HG02840 (cell line): ENCODE results near the gene DUSP22.
"Not testable (repeated sequence)": the region's sequence is repeated elsewhere in the genome, so short reads cannot be mapped to it uniquely, and the experiment has no call there.

Source experiments
- ATAC-seq: cut with Tn5 transposase; IDR thresholded peaks from one replicate; pipeline ENCODE4 v1.9.1; 2021; ENCODE audit warnings: mild to moderate bottlenecking, moderate library complexity, moderate number of reproducible peaks; ENCODE audit not compliant: unreplicated experiment, low FRiP score

The DUSP22 gene, protein sequence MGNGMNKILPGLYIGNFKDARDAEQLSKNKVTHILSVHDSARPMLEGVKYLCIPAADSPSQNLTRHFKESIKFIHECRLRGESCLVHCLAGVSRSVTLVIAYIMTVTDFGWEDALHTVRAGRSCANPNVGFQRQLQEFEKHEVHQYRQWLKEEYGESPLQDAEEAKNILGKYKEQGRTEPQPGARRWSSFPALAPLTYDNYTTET

DNA sequence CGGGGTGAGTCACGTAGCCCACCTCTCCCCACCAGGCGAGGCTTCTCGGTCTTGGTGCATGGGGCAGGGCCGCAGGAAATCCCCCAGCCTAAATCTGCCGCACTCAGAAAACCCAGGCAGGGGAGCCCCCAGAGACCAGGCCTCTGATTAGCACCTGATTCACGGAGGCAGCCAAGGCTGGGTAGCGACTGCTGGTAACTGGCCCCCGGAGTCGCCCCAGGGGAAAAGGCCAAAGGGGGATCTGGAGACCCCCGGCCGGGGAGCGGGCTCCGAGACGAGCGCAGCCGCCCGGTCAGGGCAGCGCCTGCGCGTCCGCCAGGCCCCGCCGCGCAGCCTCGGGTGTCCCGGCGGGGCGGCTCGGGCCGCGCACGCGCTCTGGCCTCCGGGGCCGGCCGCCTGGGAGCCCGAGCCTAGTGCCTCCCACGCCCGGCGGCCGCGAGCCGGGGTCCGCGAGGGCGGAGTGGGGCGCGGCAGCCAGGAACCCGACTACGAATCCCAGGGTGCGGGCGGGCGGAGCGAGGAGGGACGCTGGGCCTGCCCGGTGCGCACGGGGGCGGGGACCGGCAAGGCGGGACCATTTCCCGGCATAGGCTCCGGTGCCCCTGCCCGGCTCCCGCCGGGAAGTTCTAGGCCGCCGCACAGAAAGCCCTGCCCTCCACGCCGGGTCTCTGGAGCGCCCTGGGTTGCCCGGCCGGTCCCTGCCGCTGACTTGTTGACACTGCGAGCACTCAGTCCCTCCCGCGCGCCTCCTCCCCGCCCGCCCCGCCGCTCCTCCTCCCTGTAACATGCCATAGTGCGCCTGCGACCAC, at the start of gene DUSP22:
DUSP22 (plus strand) TSS at position 791 of the 809 bp plus-strand sequence. CDS start 53 bp downstream, outside the sequence.
- ATAC-seq, result peak; percentile 44

GRCh38 chr6:246352-246751, 45.9 kb upstream of the DUSP22 start:
- no peak for ATAC-seq

GRCh38 chr6:247351-247750, 44.9 kb upstream of the DUSP22 start:
- ATAC-seq, result no peak

- not testable (repeated sequence) for ATAC-seq
Measured at GRCh38 chr6:248046-248445, 44.2 kb upstream of the DUSP22 start.

DNA sequence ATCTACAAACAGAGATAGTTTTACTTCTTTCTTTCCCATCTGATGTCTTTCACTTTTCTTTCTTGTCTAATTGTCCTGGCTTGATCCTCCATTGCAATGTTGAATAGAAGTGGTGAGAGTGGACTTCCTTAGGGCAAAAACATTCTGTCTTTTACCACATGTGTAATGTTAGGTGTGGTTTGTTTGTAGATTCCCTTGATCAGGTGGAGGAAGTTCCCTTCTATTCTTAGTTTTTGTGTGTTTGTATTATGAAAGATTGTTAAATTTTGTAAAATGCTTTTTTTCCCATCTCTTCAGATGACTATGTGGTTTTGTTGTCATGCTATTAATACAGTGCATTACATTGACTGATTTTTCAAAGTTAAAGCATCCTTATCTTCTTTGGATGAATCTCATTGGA, 41.6 kb upstream of the DUSP22 start:
- no peak for ATAC-seq

DNA sequence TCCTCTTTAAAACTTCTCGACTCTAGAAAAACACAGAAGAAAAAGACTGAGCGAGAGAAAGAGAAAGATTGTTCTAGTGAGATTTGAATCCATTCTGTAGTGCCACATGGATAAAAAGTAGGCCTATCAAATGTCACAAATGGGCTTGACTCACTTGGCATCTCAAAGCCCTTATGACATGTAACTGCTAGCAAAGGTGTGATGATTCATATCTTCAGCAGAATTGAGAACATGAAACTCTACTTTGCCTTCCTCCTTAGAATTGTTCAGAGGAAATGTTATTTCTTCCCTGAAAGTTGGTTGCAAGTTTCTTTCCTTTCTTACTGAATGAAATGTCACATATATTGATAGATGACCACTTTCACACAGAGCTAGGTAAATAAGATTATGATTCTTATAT, 40.4 kb upstream of the DUSP22 start:
- no peak for ATAC-seq

DNA sequence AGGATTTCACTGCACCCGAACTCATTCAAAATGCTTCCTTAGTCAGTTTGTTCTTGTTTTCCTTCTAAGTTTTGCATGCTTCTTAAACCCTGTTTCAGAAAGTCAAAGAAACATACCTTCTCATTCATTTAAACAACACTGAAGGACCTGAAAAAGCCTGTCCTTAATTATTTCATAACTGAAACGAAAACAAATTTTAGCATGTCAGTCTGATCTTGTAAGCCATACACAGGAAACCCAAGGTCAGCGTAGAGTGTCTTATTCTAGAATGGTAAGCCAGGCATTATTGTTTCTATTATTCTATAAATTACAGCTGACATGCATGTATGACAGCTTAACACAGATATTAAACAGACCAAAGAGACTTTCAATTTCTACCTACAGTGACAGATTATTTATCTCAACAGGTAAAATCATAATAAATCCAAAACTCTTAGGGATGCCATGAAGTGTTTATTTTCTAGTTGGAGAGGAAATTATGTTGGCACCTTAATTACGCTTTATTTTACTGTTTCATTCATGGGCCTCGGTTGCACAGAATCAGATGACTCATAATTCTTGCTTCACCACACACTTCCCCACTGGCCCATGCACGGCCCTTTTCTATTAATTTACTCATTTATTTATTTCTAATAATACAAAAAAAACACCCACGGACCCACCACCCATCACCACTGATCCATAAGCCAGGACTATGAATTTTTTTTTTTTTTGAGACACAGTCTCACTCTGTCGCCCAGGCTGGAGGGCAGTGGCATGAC, 39.3 kb upstream of the DUSP22 start:
- no peak for ATAC-seq

DNA sequence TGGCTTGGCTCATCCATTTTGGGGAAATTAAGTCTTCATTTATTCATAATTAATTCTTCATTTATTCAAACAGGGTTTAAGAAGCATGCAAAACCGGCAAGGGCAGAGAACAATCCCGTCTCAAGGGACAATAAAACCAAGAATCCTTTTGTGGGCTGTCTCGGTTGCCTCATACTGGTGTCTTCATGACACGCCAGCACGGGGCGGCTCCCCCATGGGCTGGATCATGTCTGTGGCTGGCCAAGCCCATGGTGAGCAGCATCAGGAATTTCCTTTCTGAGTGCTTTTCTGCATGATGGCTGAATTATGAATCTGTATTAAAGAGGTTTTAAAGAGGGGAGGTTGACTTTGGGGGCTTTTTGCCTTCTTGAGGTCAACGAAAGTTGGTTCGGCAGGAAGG, 38.3 kb upstream of the DUSP22 start:
- ATAC-seq, result no peak

DNA sequence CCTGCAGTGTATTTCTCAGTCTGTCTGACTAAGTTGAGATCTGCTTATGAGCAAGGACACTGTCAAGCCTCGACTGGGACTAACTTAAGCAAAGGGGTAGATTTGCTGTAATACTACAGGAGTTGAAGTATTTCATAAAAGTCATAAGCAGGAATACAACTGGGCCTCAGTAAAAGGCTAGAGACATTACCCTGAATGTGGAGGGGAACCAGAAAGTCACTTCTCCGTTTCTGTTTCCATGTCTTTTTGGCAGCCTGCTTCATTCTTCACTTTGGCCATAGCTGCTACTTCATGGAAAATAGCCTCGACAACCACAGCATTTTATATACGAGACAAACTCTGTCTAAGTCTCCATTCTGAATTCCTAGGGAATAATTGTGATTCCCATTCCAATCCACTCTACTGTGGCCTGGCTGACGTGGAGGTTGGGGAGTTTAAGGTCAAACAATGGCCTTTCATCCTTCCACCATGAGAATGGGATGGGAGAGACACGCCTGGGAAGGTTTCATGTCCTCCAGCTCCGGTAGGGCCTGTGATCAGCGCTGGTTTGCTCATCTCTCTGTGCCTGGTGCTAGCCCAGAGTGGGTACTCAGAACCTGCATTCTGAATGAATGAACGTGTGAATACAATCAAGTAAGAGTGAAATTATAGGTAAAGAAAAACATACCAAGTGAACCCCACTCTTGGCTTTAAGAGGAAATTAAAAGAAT, 37.1 kb upstream of the DUSP22 start:
- ATAC-seq, result no peak

DNA sequence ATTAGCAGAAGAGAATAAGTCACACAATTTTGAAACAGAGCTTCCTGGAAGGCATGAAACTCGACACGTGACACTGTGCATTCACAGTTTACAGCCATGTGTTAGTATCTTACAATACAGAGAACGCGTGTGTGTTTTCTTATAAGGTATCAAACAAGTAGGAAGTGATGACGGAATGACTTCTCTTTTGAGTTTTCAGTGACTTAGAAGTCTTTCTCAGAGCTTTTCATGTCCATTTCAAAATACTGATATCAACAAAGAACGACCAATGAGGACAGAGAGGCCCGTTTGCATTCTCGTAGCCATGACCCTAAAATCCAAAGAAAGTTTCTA, 36.6 kb upstream of the DUSP22 start:
- ATAC-seq, result no peak

- no peak for ATAC-seq
Measured at GRCh38 chr6:256169-256568, 36.1 kb upstream of the DUSP22 start.

DNA sequence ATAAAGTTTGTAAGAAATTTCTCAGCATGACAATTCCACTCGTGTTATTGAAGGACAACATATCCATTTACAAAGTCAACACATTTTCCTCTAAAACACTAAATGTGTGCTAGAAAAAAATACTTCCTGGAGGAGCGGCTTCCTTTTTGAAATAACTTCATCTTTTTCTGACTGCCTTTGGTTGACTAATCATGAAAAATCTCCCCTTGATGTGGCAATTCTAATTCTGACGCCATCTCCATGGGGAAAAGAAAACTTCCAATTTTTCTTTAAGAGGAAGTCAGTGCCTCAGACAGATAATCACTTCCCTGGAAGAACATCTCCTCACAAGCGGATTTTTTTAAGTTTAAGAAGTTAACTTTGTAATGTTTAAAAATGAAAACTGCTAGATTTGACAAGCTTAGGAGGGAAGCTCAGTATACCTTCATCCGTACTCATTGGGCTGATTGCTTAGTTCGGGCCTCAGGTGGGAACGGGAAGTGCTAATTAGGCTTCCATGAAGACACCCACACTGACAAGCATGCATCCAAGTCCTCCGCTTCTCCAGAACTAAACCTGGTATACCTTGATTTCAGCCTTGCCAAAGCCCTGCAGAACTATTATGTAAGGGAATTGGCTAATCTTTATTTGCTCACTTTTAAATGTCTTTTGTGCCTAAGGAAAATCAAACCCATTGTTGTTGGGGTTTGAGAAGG, 35.1 kb upstream of the DUSP22 start:
- no peak for ATAC-seq

DNA sequence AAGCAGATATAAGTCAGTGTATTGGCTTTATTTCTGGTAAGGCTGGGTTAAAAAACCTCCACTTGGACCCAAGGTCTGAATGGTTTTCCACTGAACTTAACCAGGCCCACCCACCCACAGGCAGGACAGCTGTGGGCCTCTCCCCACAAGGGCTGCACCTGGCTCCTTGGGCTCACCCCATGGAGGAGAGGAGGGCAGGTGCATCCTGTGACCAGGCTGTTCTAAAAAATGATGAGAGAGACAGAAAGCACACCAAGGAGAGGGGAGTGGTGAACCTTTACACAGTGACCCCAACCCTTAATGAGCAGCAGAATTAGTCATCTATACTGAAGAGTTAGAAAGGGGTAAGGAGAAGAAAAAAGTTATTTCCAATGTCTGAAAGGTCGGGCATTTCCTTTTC, 34.5 kb upstream of the DUSP22 start:
- no peak for ATAC-seq

DNA sequence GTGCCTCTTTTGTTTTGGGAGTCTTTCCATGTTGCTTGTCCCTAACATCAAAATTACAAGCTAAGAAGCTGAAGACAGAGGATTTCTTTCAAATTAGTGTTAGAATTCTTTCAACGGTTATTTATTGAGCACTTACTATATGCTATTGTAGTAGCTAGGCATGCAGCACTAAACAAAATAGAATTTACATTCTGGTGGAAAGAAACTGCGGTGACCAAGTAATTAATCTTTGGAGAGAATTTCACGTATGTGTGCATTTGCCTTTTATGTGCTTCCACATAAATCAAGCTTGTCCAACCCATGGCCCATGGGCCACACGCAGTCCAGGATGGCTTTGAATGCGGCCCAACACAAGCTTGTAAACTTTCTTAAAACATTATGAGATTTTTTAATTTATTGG, 33.0 kb upstream of the DUSP22 start:
- ATAC-seq, result no peak

DNA sequence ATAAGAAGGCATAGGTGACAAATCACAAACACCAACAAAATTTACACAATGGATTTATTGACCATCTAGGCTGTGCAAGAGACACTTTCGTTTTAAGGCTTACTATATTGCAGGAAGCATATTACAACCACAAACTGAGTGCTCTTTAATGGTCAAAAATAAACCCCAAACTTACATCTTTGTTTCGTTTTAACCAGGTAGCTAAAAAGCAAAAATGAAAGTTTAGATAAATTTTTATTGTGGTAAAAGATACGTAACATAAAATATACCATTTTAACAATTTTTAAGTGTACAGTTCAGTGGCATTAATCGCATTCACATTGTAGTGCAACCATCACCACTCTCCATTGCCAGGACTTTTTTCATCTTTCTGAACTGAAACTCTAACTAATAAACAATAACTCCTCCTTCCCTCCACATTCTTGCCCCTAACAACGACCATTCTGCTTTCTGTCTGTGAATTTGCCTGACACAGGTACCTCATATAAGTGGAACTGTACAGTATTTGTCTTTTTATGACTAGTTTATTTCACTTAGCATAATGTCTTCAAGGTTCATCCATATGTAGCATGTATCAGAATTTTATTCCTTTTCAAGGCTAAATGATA, 32.3 kb upstream of the DUSP22 start:
- no peak for ATAC-seq

DNA sequence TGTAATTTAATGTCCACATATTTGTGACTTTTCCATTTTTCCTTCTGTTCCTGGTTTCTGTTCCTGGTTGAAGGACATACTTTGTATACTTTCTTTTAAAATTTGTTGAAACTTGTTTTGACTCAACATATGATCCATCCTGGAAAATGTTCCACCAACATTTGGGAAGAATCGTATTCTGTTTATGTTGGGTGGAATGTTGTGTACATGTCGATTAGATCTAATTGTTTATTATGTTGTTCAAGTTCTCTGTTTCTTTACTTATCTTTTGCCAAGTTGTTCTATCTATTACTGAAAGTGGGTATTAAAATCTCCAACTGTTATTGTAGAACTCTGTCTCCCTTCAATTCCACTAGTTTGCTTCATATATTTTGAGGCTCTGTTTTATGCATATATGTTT, 27.7 kb upstream of the DUSP22 start:
- ATAC-seq, result no peak

DNA sequence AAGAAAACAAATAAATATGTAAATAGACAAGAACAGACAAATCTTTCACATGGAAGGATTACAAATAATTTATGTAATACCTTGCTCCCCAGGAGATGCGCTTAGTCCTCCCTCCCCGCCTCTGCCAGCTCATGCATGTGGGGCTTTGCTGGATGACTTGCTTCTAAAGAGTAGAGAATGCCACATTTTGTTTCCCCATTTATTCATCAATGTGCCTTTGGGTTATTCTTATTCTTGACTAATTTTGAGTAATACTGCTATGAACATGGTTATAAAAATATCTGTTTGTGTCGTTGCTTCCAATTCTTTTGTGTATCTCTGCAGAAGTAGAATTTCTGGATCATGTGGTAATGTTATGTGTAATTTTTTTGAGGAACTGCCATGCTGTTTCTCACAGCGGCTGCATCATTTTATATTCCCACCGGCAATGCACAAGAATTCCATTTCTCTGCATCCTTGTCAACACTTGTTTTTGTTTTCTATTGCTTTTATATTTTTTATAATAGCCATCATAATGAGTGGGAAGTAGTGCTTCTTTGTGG, 23.8 kb upstream of the DUSP22 start:
- ATAC-seq, result no peak

DNA sequence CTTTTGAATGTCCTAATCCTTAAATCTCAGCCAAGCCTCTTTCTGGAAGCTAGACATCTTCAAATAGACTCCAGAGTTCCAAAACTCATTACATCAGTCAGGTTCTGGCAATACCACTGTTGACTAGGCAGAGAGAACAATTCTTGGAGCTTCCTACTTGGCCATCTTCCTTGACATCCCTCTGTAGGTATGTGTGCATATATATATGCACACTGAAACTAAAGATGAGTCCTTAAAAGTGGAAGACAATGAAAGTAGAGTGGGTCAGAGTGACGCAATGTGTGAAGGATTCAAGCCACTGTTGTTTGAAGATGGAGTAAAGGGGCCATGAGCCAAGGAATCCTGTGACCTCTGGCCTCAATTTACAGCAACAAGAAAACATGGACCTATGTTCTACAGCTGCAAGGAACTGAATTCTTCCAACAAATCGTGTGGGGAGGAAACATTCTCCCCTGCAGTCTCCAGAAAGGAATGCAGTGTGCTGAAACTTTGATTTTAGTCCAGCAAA, 18.7 kb upstream of the DUSP22 start:
- ATAC-seq, result no peak

DNA sequence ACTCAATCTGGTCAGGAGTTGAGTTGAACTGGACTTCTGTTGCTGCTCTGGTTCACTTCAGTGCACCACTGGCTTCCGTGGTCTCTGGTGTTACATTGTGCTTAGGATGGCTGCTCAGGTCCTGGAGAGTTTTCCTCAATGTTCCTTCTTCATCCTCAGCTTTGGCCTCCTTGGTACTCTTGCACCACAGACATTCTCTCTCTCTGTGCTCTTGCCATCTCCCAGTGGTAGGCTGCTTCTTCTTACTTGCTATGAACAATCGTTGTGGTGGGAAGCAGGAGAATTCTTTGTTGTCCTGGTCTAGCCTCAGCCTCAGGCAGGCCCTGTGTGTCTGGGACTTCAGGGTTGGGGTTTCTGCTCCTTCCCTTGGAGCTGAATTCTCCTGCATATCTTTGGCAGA, 14.5 kb upstream of the DUSP22 start:
- ATAC-seq, result no peak
